ENCODE data around the gene AP2A2. TPM values are rescaled to one million over a fixed set of nuclear protein-coding genes. Genes with fewer than 3 reads are reported as not detected.

The AP2A2 gene
- total RNA-seq, 1 donor from 2014 or later: 58.7 TPM

DNA sequence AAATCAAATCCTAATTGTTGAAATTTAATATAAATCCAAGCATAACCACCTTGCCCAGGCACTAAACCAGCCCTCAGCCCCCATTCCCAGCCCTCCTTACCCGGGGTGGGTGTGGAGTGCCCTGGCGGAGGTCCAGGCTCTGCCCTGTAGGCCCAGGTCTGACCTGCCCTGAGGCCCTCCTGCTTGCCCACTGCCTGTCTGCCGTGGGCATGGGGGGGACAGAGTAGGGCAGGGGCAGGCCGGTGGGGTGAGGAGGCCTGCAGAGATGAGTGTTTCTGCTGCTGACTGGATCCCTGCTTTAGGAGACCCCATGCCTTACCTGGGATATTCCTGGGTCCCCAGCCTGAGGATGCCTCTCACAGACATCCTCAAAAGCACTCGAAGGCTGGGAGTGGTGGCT is 11.5 kb upstream of the AP2A2 start:
- H3K4me3 ChIP-seq: no peak overlapping the region
- no peaks in the 10 kb centered on the region for H3K36me3 ChIP-seq
- H3K9me3 ChIP-seq: no peaks in the 10 kb centered on the region
- peaks cover 22% of the 10 kb centered on the region for H3K4me1 ChIP-seq
- DNase-seq (ENCODE audit: extremely low spot score in 2 of 2): no peak
- TF ChIP-seq CTCF (IDR thresholded peaks at IDR 0.05): no peak
- TF ChIP-seq POLR2A (IDR thresholded peaks at IDR 0.05): no peak
- TF ChIP-seq POLR2AphosphoS5 (IDR thresholded peaks at IDR 0.05; ENCODE audit: insufficient read depth in 1 of 2, low read depth in 1 of 2): no peak
- intact Hi-C loops (cut with DNase I): no loop called here
- no peaks in the 10 kb centered on the region for H3K27me3 ChIP-seq
- H3K27ac ChIP-seq: no peak overlapping the region

- intact Hi-C loops (cut with DNase I): no loop called here
- no peak for DNase-seq (ENCODE audit: extremely low spot score in 2 of 2)
- Histone ChIP-seq H3K4me1 (peaks cover 15% of the 10 kb centered on the region), H3K27me3 (no peaks in the 10 kb centered on the region), H3K36me3 (no peaks in the 10 kb centered on the region), H3K4me3 (no peak overlapping the region), H3K9me3 (no peaks in the 10 kb centered on the region), H3K27ac (no peak overlapping the region)
- TF ChIP-seq POLR2A (IDR thresholded peaks at IDR 0.05) (no peak), CTCF (IDR thresholded peaks at IDR 0.05) (no peak), POLR2AphosphoS5 (IDR thresholded peaks at IDR 0.05; ENCODE audit: insufficient read depth in 1 of 2, low read depth in 1 of 2) (no peak)
Observed at GRCh38 chr11:914747-915501, 10.7 kb upstream of the AP2A2 start.

DNA sequence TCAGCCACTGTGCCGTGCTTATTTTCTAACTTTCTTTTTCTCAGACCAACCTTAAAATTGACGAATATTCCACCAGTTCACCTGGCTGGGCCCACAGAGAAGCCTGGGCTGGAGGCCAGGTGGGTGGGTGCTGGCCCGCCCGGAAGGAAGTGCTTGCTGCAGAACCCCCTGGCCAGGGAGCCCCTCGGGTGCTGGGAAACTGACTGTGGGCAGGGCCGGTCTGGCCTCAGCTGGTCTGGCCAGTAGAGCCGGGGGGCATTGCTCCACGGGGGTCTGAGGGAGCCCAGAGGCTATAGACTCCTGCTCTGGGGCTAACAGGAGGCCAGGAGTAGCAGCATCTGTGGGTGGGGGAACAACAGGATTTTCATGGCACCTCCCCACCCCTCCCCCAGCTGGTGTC is 8.2 kb upstream of the AP2A2 start:
- H3K4me3 ChIP-seq: no peak overlapping the region
- intact Hi-C loops (cut with DNase I): no loop called here
- H3K27ac ChIP-seq: no peak overlapping the region
- H3K4me1 ChIP-seq: no peaks in the 10 kb centered on the region
- no peak for DNase-seq (ENCODE audit: extremely low spot score in 2 of 2)
- TF ChIP-seq POLR2AphosphoS5 (IDR thresholded peaks at IDR 0.05; ENCODE audit: insufficient read depth in 1 of 2, low read depth in 1 of 2): no peak
- no peak for TF ChIP-seq POLR2A (IDR thresholded peaks at IDR 0.05)
- no peak for TF ChIP-seq CTCF (IDR thresholded peaks at IDR 0.05)
- no peaks in the 10 kb centered on the region for H3K9me3 ChIP-seq
- H3K27me3 ChIP-seq: no peaks in the 10 kb centered on the region
- H3K36me3 ChIP-seq: no peaks in the 10 kb centered on the region

- peaks cover 13% of the 10 kb centered on the region for H3K4me1 ChIP-seq
- H3K9me3 ChIP-seq: no peaks in the 10 kb centered on the region
- intact Hi-C loops (cut with DNase I): no loop called here
- no peak overlapping the region for H3K4me3 ChIP-seq
- H3K27ac ChIP-seq: no peak overlapping the region
- H3K27me3 ChIP-seq: no peaks in the 10 kb centered on the region
- TF ChIP-seq POLR2AphosphoS5 (IDR thresholded peaks at IDR 0.05; ENCODE audit: insufficient read depth in 1 of 2, low read depth in 1 of 2) (no peak), CTCF (IDR thresholded peaks at IDR 0.05) (no peak), POLR2A (IDR thresholded peaks at IDR 0.05) (no peak)
- H3K36me3 ChIP-seq: no peaks in the 10 kb centered on the region
- no peak for DNase-seq (ENCODE audit: extremely low spot score in 2 of 2)
Observed at GRCh38 chr11:921921-922678, 3.6 kb upstream of the AP2A2 start.

Data from vagina (tissue), 2 donors.